NOMO-1 treated with dmso at 0.1 percent for 144 hours (cell line): ENCODE data around the gene PRDM4.
"Not testable (repeated sequence)": the region's sequence is repeated elsewhere in the genome, so short reads cannot be mapped to it uniquely, and the experiment has no call there.

Experiments
- DNase-seq: peaks from one replicate; lab custom pipeline; 2025; ENCODE audit not compliant: unreplicated experiment; lab: John Stamatoyannopoulos, UW

PRDM4 gene

GRCh38 chr12:107774349-107775029 is 13.6 kb upstream of the PRDM4 start, which contains the start of gene ASCL4:
Gene ASCL4 (plus strand): TSS chr12:107774704. CDS start chr12:107775219, 515 bp downstream.
- DNase-seq, result no peak

- DNase-seq, result no peak
Measured at GRCh38 chr12:107767466-107767865, 6.5 kb upstream of the PRDM4 start.

GRCh38 chr12:107765316-107765715 is 4.4 kb upstream of the PRDM4 start:
- no peak for DNase-seq

DNA sequence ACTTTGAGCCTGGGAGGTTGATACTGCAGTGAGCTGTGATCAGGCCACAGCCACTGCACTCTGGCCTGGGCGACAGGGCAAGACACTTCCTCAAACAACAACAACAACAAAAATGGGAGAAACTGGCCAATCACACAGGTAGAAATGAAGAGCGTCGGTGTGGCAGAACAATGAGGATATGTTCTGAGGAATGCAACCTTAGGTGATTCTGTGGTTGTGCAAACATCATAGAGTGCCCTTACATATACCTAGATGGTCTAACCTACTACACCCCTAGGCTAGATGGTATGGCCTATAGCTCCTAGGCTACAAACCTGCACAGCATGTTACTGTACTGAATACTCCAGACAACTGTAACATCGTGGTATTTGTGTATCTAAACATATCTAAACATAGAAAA is 3.7 kb upstream of the PRDM4 start:
- no peak for DNase-seq

DNA sequence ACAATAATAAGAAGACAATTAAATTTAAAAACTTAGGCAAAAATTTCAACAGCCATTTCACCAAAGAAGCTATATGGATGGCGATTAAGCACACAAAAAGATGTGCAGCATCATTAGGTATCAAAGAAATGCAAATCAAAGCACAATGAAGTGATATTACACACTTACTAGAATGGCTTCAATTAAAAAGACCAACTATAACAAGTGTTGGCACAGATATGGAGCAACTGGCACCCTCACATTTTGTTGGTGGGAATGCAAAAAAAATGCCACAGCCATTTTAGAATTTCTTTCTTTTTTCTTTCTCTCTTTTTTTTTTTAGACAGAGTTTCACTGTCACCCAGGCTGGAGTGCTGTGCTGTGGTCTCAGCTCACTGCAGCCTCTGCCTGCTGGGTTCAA is 1.9 kb upstream of the PRDM4 start:
- DNase-seq, result no peak

DNA sequence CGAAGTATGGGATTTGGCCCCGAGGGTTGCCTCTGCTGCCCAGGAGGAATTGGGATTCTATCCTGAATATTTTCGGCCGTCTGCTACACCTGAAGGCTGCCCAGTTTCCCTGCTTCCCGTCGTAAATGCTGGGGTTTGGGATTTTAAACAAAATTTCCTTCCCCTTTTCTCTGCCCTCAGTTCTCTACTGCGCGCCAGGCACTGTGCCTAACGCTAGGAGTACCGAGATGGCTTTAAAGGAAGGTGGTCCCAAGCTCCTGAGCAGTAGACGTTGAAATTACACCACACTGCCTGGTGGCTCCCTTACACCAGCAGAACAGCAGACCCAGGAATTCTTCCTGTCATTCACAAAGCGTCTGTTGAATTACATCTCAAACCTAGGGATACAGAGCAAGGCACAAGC is 566 bp upstream of the PRDM4 start:
- no peak for DNase-seq

- peak; percentile 6 for DNase-seq
Measured at GRCh38 chr12:107760207-107760808, 629 bp downstream of the PRDM4 start.

GRCh38 chr12:107759410-107759809 is 1.5 kb downstream of the PRDM4 start:
- peak; percentile 19 for DNase-seq

DNA sequence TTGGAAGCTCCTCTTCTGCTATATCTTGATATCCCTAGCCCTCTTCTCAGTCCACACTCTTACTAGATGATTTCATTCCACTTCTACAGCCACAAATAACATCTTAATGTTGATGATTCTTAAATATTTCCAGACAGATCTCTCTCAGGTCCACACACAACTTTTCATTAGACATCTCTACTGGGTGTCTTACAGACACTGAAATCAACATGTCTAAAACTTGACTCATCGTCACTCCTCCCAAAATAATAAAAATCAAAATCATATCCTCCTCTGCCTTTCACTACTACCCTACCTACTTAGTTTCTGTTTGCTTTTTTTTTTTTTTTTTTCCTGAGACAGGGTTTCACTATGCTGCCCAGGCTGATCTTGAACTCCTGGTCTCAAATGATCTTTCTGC is 11.9 kb downstream of the PRDM4 start:
- DNase-seq, result no peak

DNA sequence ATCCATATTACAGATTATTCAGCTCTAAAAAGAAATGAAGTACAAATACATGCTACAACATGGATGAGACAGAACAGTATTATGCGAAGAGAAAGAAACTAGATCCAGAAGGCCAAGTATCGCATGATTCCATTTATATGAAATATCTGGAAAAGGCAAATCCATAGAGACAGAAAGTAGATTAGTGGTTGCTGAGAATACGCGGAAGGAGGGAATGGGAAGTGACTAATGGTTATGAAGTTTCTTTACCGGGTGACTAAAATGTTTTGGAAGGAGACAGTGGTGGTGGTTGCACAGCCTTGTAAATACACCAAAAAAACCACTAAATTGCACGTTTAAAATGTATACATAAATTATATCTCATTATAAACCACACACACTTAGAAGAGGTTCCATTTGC is 12.5 kb downstream of the PRDM4 start:
- DNase-seq, result no peak

DNA sequence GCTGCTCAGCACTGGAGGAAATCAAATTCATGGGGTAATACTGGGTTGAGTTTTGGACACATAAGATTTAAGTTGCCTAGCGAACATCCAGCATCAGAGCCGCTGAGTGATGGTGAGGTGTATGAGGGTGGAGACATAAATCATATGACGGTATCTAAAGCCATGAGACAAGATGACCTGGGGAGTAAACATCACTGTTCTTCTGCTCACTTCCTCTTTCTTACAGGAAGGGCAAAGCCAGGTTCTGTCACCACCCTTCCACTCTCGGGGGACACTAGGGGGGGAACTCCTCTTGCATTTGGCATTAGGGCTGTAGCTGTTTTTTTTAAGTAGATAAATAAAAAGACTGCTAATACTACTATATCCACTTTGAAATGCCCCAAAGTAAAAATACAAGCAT is 24.0 kb downstream of the PRDM4 start:
- DNase-seq, result peak; percentile 20

DNA sequence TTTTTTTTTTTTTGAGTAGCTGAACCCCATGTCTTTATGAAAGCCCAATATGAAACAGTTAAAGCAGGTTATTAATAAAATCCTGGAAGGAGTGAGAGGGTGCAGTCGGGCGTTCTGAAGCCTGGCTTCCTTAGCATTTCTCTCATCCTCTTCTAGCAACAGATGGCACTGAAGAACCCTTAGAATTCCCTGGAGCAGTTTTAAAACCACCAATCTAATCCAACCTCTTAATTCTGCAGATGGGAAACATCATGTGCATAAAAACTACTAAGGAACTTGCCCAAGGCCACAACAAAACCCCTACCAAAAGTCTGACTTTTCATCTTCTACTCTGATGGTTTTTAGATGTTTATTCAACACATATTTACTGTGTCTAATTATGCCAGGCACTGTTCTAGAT is 25.2 kb downstream of the PRDM4 start:
- no peak for DNase-seq

GRCh38 chr12:107734139-107734538 is 26.8 kb downstream of the PRDM4 start:
- DNase-seq, result no peak

DNA sequence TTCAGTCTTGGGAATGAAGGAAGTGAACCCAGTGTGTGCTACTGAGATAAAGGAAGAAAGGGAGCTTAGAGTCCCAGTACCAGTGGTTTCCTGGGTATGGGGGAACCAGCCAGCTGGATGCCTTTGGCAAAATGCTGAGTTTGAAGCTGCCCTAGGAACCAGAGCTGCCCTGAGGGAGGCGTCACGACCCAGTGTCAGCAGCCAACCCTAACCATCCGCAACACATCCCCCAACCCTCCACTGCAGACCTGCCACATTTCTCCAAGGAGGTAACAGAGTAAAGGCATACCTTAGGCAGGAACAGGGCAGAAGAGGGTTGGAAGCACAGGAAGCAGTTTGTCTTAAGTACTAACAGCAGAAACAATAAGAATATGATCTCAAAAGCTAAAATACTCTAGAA is 28.6 kb downstream of the PRDM4 start:
- no peak for DNase-seq

- no peak for DNase-seq
Measured at GRCh38 chr12:107731366-107731765, 29.6 kb downstream of the PRDM4 start.

GRCh38 chr12:107730618-107731341 is 30.2 kb downstream of the PRDM4 start:
- DNase-seq, result no peak

DNA sequence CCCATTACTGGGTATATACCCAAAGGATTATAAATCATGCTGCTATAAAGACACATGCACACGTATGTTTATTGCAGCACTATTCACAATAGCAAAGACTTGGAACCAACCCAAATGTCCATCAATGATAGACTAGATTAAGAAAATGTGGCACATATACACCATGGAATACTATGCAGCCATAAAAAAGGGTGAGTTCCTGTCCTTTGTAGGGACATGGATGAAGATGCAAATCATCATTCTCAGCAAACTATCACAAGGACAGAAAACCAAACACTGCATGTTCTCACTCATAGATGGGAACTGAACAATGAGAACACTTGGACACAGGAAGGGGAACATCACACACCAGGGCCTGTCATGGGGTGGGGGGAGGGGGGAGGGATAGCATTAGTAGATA is 33.2 kb downstream of the PRDM4 start:
- DNase-seq, result not testable (repeated sequence)

GRCh38 chr12:107727327-107727726 is 33.6 kb downstream of the PRDM4 start:
- DNase-seq, result not testable (repeated sequence)

GRCh38 chr12:107718606-107719005 is 42.3 kb downstream of the PRDM4 start:
- DNase-seq, result no peak

DNA sequence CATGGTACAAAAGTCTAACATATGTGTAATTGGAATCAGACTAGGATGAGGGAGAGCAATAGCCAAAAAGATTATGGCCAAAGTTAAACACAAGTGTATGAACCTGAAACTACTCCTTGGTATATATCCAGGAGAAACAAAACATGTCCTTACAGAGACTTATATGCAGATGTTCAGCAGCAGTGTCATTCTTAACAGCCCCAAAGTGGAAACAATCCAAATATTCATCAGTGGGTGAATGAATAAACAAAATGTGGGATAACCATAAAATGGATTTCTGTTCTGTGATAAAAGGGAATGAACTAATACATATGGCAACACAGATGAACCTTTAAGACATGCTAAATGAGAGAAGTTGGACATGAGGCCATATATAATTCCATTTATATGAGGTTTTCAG is 45.2 kb downstream of the PRDM4 start:
- DNase-seq, result no peak

- DNase-seq, result not testable (repeated sequence)
Measured at GRCh38 chr12:107705522-107705921, 55.4 kb downstream of the PRDM4 start.

DNA sequence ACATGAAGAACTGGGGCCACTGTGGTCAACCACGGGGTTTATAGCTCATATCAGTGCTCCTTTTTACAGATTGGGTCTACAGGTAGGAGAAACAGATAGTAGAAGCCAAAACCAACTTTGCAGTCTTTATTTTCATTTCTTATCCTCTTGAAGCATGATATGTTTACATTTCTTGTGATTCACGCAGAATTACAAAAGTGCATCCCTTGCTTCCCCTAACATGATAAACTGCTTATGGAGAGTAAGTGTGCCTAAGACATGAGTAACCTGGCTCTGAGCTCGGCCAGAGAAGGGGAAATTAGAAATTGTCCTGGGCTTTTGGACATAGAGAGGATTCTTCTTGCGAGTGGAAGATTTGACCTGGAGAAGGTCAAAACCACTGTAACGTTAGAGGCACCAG is 56.9 kb downstream of the PRDM4 start:
- DNase-seq, result no peak
